HG03342 (cell line): ENCODE data around the gene CAMSAP1.
A peak's percentile ranks its signal among the peaks of the same experiment; 100 is the strongest.
"Not testable (repeated sequence)": the region's sequence is repeated elsewhere in the genome, so short reads cannot be mapped to it uniquely, and the experiment has no call there.

Experiments used
- ATAC-seq: cut with Tn5 transposase; IDR thresholded peaks from one replicate; pipeline ENCODE4 v1.9.1; 2021; ENCODE audit warnings: mild to moderate bottlenecking, moderate library complexity; ENCODE audit not compliant: unreplicated experiment

The CAMSAP1 gene, protein sequence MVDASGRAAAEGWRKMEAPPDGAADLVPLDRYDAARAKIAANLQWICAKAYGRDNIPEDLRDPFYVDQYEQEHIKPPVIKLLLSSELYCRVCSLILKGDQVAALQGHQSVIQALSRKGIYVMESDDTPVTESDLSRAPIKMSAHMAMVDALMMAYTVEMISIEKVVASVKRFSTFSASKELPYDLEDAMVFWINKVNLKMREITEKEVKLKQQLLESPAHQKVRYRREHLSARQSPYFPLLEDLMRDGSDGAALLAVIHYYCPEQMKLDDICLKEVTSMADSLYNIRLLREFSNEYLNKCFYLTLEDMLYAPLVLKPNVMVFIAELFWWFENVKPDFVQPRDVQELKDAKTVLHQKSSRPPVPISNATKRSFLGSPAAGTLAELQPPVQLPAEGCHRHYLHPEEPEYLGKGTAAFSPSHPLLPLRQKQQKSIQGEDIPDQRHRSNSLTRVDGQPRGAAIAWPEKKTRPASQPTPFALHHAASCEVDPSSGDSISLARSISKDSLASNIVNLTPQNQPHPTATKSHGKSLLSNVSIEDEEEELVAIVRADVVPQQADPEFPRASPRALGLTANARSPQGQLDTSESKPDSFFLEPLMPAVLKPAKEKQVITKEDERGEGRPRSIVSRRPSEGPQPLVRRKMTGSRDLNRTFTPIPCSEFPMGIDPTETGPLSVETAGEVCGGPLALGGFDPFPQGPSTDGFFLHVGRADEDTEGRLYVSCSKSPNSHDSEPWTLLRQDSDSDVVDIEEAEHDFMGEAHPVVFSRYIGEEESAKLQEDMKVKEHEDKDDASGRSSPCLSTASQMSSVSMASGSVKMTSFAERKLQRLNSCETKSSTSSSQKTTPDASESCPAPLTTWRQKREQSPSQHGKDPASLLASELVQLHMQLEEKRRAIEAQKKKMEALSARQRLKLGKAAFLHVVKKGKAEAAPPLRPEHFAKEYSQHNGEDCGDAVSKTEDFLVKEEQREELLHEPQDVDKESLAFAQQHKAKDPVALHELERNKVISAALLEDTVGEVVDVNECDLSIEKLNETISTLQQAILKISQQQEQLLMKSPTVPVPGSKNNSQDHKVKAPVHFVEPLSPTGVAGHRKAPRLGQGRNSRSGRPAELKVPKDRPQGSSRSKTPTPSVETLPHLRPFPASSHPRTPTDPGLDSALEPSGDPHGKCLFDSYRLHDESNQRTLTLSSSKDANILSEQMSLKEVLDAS (N-terminal part only)

DNA sequence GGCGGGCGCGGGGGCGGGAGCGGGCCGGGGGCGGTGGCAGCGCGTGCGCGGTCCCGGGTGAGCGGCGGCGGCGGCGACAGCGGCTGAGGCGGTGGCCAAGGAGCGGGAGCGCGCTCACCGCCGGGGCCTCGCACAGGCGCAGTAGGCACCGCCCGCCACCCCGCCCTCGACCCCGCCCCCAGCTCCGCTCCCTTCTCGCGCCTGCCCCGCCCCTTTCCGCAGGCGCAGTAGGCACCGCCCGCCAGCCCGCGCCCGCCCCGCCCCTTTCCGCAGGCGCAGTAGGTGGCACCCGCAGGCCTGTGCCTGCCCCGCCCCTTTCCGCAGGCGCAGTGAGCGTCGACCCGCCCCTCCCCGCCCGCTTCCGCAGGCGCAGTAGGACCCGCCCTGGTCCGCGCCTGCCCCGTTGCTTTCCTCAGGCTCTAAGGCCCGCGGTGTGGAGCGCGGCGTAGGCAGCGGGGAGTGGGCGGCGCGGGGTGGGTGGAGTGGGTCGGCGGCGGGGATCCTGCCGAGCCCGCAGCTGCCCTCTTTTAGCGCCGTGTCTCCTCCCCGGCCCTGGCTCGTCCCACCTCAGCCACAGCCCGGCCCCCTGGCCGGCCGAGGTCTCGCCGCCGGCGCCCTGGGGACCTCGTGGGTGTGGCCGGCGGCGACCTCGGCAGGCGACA, at the start of gene CAMSAP1:
Gene CAMSAP1 (minus strand): TSS at position 116 of the 662 bp plus-strand sequence. CDS start 387 bp downstream, outside the sequence.
- peak; percentile 69 for ATAC-seq

DNA sequence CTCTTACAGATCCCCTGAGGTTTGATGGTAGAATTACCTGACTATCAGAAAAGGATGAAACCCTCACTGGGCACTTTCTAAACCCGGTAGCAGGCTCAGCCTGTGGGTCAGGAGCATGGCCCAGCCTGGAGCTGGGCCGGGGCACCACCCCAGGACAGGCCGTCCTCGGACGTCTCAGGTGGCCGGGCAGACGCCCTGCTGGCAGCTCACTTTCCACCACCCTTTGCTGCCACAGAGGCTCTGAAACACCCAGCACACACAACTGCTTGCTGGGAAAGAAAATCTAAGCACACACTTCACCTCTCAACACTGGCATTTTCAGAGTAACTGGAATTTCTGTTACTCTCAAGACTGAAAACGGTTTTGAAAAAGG, 49.4 kb upstream of the CAMSAP1 start:
- ATAC-seq, result no peak

DNA sequence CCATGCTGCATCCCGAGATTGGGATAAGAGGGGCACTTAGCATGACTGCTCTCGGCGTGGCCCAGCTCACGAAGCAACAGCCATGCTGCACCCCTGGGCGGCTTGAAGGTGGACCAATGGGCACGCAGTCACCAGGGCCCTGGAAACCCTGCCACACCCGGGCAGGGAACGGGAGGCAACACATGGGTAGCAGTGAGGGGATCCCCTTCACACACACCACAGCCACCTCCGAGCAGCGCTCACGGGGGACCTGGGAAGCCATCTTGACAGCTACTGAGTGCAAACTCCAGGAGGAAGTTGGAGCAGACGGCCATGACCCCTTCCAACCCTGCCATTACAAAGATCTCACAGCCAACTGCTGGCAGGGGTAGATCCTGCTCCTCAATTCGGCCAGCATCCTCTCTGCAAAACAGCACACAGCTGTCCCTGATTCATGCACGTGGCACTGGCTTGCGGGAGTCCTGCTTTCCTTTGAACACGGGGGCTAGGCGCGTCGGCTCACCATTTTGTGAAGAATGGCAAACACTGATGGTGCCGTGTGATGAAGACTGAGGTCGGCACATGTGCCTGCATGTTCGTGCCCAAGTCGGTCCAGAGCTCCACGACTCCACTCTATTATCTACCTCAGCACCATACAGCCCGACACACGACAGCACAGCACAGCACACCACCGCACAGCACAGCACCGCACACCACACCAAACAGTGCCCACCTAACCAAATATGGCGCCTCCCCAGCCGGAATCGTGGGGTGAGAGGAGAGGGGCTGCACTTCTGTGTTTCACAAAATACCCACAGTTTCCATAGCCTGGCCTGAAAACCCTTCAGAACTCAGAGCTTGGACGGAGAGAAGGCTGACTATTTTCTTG, 48.8 kb upstream of the CAMSAP1 start:
- ATAC-seq, result no peak

DNA sequence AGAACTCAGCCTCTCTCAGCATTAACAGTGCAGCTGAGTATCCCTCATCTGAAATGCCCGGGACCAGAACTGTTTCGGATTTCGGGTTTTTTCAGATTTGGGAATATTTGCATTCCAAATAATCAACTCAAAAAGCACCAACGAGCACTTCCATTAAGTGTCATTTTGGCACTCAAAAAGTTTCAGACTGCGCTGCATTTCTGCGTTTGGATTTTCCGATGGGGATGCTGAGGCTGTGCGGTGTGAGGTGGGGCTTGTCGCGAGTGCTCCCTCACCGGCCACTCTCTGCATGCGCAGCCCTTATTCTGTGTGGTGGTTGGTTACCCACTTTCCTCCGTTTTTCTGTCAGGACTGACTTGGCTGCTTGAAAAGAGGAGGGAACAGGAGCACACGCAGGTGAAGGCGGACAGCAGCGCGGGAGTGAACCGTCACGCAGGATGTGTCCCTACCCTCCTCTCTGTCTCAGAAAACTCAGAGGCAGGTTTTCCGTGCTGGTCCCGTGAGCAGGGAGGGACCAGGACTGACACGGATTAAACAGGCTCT, 45.4 kb upstream of the CAMSAP1 start:
- ATAC-seq, result no peak

DNA sequence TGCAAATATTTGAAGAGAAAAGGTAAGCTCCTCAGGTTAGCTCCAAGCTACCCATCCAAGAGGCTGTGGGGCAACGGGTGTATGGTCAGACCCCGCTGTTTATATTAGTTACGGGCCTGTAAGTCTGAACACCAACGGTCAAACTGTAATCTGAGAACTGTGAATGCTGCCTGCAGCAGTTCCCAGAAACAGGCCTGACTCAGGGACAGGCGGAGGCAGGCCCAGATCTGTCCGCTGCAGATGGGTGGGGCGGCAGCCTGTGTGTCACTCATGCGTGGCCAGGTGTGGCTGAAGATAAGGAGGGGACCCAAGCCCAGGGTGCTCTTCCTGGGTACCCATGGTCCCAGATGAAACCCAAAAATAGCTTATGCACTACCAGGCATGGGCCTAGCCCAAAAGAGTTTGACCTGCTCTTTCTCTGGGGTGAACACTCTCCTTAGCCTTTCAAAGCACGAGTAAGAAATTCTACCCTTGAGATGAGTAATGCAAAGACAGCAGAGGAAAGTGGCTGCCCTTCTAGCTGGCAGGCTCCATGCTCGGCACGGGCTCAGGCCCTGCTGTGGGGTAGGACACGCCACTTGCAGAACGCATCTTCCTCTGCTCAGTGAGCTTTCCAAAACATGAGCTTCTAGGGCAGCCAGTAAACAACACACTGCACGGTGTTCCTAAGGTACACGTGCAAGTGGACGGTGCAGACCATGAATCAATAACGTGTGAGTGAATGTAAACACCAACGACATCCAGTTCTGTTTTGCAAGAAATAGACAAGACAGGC, 44.7 kb upstream of the CAMSAP1 start:
- no peak for ATAC-seq

DNA sequence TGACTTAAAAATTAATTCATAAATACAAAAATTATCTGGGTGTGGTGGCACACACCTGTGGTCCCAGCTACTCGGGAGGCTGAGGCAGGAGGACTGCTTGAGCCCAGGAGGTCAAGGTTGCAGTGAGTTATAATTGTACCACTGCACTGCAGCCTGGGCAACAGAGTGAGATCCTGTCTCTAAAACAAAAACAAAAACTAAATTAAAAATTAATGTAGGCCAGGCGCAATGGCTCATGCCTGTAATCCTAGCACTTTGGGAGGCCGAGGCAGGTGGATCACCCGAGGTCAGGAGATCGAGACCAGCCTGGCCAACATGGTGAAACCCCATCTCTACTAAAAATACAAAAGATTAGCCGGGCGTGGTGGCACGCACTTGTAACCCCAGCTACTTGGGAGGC, 44.0 kb upstream of the CAMSAP1 start:
- ATAC-seq, result not testable (repeated sequence)

DNA sequence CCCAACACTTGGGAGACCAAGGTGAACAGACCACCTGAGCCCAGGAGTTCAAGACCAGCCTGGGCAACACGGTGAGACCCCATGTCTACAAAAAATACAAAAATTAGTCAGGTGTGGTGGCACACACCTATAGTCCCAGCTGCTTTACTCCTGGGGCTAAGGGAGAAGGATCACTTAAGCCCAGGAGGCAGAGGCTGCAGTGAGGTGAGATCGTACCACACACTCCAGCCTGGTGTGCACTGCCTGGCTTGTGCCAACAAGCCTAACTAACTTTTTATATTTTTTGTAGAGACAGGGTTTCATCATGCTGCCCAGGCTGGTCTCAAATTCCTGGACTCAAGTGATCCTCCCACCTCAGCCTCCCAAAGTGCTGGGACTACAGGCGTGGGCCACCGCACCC, 43.5 kb upstream of the CAMSAP1 start:
- not testable (repeated sequence) for ATAC-seq

DNA sequence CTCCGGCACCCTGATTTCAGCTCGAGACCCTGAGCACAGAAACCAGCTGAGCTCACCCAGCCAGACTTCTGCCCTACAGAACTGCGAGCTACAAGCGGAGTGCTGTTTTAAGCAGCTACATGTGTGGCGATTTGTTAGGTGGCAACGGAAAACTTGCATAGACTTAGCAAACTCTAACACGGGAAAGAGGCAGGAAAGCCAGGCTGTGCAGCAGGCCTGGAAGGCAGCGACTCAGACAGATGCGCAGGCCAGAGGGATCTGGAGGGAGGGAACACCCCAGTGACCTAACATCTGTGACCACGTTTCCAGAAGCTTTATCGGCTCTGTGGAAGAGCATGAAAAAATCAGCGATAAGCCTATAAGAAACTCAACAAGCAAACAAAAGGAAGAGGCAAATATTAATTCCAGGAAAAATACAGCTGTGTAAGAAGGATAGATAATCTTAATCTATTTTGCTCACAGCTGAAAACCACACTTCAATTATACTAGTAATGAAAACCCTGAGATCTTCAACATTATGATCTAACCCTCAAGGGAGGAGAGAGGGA, 42.9 kb upstream of the CAMSAP1 start:
- ATAC-seq, result no peak

DNA sequence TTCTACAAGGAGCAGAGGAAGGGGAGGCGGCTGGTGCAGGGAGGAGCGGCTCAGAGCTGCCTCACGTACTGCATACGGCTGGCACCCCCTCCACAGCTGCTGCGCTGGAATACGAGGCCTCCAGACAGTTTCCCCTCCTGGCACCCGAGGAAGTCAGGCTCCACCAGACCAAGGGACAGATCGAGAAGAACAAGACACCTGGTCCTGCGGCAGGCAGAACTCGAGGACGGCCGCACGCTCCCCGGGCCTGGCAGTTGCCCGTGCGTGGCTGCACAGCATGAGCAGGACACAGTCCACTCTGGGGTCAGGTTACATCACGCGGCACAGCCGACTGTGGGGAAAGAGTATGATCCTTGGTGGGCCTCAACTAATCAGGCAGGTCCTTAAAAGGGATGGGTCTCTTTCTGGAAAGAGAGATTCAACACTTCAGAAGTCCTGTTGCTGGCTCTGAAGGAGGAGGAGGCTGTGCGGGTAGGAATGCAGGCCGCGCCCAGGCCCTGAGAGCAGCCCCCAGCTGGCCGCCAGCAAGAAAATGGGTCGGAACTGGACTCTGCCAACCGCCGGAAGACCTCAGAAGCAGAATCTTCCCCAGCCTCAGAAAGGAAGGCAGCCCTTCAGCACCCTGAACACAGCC, 42.3 kb upstream of the CAMSAP1 start:
- no peak for ATAC-seq

DNA sequence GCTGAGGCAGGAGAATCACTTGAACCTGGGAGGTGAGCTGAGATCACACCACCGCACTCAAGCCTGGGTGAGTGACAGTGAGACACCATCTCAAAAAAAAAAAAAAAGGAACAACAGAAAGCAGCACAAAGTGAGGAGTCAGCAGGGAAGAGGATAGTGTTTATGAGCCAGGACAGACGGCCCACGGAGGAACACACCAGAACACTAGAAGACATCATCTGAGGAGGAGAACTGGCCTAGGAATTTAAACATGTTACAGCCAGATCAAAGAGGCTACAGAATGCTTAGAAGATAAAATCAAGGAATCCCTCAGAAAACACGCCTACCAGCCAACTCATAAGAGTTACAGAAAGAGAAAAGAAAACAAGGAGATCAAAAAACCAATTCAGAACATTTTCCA, 41.6 kb upstream of the CAMSAP1 start:
- ATAC-seq, result no peak

DNA sequence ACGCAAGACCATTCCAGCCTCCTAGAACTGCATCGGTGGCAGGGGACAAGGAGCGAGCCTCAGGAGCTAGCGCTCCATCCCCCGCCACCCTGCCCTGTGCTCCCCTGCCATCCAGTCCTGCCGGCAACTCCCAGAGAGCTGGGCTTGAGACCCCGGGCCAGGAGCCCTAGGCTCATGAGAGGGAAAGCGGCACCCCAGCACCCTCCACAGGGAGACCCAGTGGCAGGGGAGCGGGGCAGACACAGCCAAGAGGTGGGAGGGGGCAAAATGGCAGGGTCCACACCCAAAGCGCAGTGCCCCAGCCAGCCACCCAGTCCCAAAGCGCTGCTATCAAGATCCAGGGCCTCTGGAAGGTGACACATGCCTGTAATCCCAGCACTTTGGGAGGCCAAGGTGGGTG, 41.1 kb upstream of the CAMSAP1 start:
- no peak for ATAC-seq

DNA sequence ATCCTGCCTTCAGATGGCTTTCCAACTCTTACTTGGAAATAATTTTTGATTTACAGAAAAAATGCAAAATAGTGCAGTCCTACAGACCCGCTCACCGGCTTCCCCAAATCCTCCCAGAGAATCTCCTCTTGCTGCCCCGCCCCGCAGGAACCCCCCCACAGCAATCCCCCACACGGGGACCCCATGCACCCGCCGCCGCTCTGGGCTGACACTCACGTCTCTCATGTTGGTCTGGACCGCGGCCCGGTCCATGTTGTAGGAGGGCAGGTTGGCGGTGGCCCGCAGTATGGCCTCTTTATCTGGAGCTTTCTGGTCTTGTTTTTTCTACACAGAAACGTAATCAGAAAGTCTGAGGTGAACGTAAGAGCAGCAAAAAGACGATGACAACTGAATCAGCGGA, 40.2 kb upstream of the CAMSAP1 start:
- ATAC-seq, result no peak

DNA sequence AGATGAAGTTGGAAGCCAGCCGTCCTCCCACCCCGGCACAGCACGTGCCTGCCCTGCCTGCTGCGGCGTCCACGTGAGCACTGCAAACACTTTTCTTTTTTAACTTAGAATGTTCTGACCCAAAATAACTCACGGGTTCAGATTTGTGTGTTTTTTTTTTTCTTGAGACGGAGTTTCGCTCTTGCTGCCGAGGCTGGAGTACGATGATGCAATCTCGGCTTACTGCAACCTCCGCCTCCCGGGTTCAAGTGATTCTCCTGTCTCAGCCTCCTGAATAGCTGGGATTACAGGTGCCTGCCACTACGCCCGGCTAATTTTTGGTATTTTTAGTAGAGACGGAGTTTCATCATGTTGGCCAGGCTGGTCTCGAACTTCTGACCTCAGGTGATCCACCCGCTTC, 39.8 kb upstream of the CAMSAP1 start:
- not testable (repeated sequence) for ATAC-seq

DNA sequence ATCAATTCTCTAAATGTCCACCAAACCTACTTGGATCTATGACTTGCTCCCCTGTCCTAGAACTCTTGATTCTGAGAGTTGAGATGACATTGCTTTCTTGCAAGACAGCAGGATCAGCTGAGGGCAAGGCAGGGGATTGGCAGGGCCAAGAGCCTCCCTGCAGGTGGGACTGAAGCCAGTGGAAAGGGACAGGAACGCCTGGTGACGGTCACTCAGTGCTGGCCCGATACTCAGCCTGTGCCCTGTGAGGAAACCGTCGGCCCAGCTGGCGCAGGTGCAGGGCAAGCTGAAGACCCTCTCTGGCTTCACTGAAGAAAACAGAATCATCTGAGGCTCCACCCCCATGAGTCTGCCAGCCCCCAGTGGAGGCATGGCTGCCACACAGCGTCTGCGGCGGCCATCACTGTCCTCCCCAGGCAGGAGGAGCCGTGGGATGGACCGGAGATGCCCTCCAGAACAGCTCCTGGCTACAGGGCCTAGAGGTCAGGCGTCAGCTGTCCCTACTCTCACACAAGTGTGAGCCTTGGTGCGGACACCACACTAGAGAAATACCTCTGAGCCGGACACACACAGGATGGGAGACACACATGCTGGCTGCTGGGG, 39.1 kb upstream of the CAMSAP1 start:
- no peak for ATAC-seq

DNA sequence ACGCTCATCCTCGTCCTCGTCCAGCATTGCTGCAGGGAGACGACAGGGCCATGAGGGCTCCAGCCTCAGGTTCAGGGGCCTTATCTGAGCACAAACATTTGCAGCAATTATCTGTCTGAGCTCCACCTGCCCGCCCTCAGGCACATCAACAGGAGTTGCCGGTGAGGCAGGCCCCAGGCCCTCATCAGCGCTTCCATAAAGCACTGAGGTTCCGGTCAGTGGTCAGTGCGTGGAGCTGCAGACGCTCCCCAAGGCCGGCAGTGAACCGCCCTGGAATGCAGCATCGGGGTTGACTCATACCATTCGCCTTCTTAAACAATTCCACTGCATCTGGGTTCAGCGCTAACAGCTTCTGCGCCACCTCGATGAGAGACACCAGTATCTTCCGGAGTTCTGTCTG, 38.6 kb upstream of the CAMSAP1 start:
- no peak for ATAC-seq

DNA sequence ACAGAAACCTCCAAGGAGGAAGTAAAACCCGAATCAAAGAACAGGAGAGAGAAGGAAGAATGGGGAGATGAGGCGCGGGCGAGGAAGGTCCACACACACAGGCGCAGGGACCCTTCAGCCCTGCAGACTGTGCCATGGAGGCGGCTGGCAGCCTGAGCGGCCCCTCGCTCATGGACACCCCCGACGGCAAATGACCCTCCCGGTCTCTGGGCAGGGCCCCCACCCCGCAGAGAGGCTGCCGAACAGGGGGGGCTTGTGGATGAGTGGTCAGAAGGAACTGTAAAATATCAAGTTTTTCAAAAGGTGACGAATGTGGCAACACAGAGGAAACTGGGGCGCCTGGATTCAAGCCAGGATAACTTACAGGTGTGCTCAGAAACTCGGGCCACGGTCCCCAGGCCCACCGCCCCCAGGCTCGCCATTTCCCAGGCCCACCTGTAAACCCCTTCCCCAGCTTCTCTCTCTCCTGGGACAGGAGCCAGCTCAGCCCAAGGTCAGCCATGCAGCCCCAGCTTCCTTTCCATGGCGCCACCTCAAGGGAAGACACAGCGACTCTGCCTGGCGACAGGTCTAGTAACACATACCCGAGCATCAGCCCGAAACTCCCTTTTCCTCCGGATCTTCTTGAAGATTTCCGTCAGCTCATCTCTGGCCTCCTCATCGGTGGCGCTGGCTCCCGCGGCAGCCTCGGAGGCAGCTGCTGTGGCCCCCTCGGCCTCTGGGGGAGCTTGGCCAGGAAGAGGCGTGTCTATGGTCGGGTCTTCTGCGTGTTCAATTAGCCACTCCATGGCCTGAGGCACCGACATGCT, 37.3 kb upstream of the CAMSAP1 start:
- no peak for ATAC-seq

DNA sequence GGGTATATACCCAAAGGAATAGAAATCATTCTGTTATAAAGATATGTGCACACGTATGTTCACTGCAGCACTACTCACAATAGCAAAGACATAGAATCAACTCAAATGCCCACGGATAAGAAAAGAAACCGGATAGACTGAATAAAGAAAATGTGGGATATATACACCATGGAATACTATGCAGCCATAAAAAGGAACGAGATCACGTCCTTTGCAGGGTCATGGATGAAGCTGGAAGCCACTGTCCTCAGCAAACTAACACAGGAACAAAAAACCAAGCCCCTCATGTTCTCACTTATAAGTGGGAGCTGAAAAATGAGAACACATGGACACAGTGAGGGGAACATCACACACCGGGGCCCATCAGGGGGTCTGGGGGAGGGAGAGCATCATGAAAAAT, 36.3 kb upstream of the CAMSAP1 start:
- not testable (repeated sequence) for ATAC-seq
